Mammary epithelial cell (primary cell): ENCODE data around the gene PTPN1.

Source experiments
- CTCF ChIP-seq, 2 donors: IDR thresholded peaks in 1 of 2; conservative IDR thresholded peaks in 1 of 2; 2 replicates each; pipeline ENCODE4 v1.5.1; 2011 to 2012; ENCODE audit warnings: inconsistent platforms in 2 of 2, low read length in 2 of 2, mild to moderate bottlenecking in 2 of 2, control low read depth in 1 of 2, low read depth in 1 of 2; ENCODE audit not compliant: insufficient read depth in 1 of 2; ENCODE audit errors: extremely low read depth in 1 of 2
- EZH2 ChIP-seq: IDR thresholded peaks from 2 replicates; pipeline ENCODE4 v1.6.1; 2012; ENCODE audit warnings: low read length, inconsistent platforms, borderline replicate concordance

- TF ChIP-seq CTCF (conservative IDR thresholded peaks at IDR 0.05 in 1 of 2, IDR thresholded peaks at IDR 0.05 in 1 of 2; ENCODE audit: extremely low read depth in 1 of 2, insufficient read depth in 1 of 2, low read depth in 1 of 2, low read length in 2 of 2) (peak in 1 of 2 donors; percentile 34), EZH2 (no peak)
These were observed 60.0 kb downstream of the PTPN1 start for GRCh38 chr20:50569864-50570836.
